GM21723 (cell line): ENCODE measurements around the gene FNDC3B.

Source experiments
- ATAC-seq: cut with Tn5 transposase; IDR thresholded peaks from one replicate; pipeline ENCODE4 v1.9.1; 2021; ENCODE audit warnings: mild to moderate bottlenecking, moderate library complexity; ENCODE audit not compliant: unreplicated experiment

FNDC3B gene

DNA sequence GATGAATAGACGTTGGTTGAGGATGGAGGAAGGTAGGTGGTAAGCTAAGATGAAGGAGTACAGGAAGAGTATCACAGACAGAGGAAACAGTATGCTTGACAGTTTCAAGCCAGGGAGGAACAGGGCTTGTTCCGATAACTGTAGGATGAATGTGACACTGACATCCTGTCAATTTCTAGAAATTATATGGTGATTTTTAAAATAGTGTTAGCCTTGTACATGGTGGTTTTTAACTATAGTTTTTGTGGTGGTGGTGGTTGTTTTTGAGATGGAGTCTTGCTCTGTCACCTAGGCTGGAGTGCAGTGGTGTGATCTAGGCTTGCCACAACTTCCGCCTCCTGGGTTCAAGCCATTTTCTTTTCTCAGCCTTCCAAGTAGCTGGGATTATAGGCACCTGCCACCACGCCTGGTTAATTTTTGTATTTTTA lies 92.8 kb downstream of the FNDC3B start:
- ATAC-seq: no peak

GRCh38 chr3:172132721-172133311 lies 93.4 kb downstream of the FNDC3B start:
- peak; percentile 40 for ATAC-seq

DNA sequence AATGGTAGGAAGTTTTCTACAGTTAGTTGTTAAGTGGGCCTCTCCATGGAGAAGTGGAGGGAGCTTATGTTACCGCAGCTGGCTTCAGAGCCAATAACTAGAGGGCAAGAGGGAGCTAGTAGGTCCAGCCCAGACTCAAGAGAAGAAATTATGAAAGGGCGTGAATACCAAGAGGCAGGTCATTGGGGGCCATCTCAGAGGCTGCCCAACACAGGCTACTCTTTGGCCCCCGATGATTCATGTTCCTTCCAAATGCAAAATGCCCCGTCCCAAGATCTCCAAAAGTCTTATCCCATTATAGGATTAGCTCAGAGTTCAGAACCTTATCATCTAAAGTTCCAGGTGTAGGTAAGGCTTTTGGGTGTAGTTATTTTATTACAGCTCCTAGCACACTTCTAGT lies 94.5 kb downstream of the FNDC3B start:
- no peak for ATAC-seq

GRCh38 chr3:172134352-172134751 lies 95.0 kb downstream of the FNDC3B start:
- peak; percentile 46 for ATAC-seq

DNA sequence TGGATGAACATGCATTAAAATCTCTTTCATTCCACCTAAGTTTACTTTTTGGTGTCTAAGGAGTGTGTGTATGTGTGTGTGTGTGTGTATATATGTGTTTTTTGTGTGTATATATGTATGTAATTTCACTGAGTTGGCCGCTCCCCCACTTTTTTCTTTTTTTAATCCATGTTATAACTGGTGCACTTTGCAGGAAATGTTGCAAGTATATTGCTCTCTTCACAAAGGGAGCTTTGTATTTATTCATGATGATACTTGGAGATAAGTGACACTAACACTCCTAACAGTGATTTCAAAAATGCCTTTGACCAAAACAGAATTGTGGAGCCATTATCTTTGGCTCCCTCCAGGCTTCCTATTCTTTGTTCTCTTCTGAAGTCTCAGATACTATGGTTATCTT lies 95.8 kb downstream of the FNDC3B start:
- no peak for ATAC-seq

DNA sequence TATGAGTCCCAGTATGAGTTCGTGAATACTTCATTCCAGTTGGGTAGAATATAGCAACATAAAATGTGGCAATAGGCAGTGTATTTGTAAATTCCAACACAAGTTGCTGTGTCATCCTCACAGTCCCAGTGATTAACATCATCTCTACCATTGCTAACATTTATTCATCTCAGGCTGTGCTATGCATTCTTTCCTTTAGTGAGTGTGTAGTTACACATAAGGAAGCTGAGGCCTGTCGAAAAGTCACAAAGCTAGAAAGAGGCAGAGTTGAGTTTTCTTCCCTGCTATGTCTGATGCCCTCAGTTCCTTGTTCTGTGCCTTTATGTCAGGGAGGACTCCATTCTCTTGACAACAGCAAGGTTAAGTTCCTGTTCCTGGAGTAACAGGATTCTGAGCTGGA lies 96.4 kb downstream of the FNDC3B start:
- no peak for ATAC-seq

- no peak for ATAC-seq
These were observed 97.0 kb downstream of the FNDC3B start for GRCh38 chr3:172136330-172136729.

- ATAC-seq: no peak
These were observed 98.2 kb downstream of the FNDC3B start for GRCh38 chr3:172137287-172138192.

- no peak for ATAC-seq
These were observed 98.8 kb downstream of the FNDC3B start for GRCh38 chr3:172138193-172138537.

DNA sequence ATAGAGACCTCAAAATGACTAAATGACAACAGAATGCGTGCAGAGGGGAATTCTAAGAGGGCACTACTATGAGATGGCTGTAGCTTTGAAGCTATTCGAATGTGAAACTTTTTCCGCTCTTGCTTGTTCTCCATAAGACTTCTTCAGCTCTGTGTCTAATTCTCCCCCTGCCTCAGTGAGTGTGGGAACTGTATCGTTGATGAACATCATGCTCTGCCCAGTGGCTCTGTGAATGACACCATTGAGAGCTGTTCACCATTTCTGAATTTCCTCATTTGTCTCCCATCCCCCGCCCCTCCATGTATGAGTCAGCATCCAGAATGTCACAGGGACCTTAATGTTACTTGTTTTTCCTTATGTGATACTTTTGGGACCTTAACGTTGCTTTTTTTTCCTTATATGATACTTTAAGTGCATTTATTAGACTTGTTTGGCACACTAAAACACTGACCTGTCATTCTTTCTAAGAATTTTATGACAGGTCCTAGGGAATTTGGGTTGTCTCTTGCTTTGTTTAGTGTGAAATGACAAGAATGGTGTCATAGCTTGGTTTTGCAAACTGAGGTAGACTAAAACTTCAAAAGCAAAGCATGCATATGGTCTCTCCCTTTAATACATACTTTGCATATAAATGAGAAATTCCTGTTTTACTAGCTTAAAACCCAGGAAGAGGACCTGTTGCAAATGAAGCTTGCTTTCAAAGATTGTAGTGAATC lies 99.6 kb downstream of the FNDC3B start:
- peak; percentile 48 for ATAC-seq

DNA sequence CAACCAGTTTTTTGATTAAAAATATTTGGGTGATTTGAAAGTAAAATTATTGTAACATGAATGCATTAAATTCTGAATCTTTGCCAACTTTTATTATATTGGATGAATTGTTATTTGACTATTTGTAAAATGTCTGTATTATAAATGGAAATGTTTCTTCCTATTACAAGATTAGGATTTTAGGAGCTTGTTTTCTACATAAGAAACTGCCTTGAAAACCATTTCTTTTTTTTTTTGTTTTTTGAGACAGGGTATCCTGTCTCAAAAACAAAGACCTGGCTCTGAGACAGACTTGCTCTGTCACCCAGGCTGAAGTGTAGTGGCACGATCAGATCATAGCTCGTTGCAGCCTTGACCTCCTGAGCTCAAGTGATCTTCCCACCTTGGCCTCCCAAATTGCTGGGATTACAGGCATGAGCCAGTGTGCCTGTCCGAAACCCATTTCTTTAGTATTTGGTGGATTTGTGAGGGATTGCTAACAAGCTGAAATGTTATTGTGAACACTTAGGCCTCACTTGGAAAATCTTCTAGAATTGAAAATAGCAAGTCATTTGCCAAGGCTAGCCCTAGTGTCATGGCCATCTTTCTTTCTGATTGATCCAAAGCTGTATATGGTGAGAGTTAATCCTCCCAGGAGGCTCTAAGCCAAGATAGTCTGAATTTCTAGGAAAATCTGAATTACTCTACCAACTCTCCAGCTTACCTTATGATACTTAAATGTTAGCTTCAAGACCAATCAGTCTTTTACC lies 100.3 kb downstream of the FNDC3B start:
- ATAC-seq: no peak

- no peak for ATAC-seq
These were observed 101.4 kb downstream of the FNDC3B start for GRCh38 chr3:172140499-172141391.

DNA sequence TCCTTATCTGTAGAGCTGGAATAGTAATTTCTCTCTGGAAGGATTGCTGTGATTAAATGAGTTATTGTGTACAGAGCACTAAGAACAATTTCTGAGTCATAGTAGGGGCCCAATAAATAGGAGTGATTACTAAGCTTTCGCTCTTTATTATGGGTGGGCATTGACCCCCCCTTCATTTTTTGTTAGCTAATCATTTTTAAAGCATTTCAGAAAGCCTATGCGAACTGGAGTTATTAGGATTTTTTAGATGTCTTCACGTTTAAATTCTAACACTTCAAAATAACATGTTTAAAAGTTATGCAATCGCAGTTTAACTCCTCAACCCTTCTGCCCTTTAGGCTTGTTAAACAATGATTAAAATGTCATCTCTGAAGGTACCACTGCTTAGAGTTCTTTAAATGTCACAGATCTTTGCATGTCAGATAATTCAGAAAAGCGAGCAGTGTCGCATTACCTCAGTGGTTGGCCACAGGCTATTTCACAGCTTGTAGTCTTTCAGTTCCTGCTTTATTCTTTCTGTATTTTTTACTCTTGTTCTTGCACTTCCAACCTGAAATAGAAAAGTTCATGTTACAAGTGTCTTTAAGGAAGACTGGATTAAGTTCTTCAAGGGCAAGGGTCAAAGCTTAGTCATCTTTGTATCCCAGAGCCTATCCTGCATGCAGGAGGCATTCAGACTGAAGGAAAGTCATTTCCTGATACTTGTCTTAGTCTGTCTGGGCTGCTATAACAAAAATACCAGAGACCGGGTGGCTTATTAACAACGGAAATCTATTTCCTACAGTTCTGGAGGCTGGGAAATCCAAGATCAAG lies 102.9 kb downstream of the FNDC3B start:
- peak; percentile 81 for ATAC-seq

DNA sequence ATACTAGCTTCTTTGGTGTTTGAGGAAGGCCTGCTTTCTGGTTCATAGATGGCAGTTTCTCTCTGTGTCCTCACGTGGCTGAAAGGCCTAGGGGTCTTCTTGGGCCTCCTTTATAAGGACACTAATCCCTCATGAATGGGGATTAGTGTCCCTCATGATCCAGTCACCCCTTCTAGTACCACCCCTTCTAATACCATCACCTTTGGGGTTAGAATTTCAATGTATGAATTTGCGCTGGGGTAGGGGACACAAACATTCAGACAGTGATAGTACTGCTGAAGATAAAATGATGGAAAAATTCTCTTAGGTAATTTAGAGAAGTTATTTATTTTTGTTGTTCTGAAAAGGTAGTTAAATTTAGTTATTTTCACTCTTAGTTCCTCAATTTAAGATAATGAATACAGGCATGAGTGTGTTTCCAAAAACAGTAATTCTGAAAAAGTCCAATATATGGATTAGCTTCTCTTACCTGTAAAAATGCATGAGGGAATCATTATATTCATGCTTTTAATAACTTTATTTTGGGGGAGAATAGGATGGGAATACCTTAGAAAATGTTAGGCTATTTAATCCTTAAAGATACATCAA lies 103.6 kb downstream of the FNDC3B start:
- ATAC-seq: no peak

DNA sequence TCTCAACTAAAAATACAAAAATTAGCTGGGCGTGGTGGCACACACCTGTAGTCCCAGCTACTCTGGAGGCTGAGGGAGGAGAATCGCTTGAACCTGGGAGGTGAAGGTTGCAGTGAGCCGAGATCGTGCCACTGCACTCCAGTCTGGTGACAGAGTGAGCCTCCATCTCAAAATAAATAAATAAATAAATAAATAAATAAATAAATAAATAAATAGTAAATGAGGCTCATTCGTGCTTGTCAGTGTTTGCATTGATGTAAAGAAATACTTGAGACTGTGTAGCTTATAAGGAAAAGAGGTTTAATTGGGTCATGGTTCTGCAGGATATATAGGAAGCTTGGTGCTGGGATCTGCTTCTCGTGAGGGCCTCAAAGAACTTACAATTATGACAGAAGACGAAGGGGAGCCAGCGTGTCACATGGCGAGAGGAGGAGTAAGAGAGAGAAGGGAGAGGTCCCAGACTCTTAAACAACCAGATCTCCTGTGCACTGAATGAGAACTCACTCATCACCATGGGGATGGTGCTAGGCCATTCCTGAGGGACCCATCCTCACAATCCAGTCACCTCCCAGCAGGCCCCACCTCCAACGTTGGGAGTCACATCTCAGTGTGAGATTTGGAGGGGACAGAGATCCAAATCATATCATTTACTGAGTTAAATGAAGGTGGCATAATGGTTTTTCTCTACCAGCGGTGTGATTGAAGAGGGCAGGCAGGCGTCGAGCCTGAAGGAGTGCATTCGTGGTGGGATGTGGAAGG lies 104.5 kb downstream of the FNDC3B start:
- ATAC-seq: no peak

DNA sequence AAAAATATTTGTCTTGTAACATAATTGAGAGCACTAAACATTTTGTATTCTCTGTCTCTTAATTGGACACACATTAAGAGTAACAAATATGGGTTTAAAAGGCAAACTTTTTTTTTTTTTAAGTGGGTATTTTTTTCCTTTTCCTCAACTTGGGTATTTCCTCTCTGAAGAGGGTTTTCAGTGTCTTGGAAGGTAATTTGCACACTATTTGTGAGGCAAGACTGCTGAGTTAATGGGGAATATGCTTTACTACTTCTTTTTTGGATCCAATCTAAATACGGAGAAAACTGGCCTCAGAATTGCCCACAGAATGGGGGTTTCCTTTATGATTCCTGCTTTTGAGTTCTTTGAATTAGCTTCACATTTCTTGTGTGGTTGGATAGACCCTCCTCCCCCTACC lies 105.2 kb downstream of the FNDC3B start:
- ATAC-seq: no peak

GRCh38 chr3:172145031-172145686 lies 105.8 kb downstream of the FNDC3B start:
- peak; percentile 31 for ATAC-seq

DNA sequence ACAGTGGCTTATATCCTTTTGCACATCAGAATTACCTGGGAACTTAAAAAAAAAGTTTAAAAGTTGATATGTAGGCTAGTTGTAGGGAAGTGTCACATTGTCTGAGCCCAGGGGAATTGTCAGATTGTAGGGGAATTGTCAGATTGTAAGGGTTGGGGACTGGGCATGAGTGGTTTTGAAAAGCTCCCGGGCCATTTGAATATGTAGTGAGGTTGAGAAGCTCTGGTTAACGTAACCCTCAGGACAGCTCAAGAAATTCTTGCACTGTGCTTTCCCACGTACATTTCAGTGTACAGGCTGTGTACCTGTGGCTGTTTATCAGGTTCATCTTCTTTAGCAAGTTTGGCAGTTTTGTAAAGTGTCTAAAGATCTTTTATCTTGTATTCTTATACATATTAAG lies 107.0 kb downstream of the FNDC3B start:
- ATAC-seq: no peak
